SU-DHL-6 (cell line): Measurements from ENCODE around the gene GTF2I.

Experiments
- H2AFZ ChIP-seq: fragments of 200-600 bp; sonication (generic); 2 replicates; pipeline ENCODE4 v1.6.1; 2014; ENCODE audit warnings: low read depth, mild to moderate bottlenecking, moderate library complexity, mixed read lengths, antibody characterized with exemption, low read length; ENCODE audit not compliant: severe bottlenecking
- H3F3A ChIP-seq: fragments of 200-600 bp; shearing (Covaris generic); 2 replicates; pipeline ENCODE4 v1.6.0; 2016; ENCODE audit warnings: antibody characterized with exemption, mild to moderate bottlenecking; ENCODE audit not compliant: insufficient read depth
- H3K27ac ChIP-seq: fragments of 200-600 bp; sonication (generic); 2 replicates; pipeline ENCODE4 v1.5.1; 2016; ENCODE audit warnings: low read depth, mild to moderate bottlenecking, low read length, moderate library complexity, mixed read lengths
- H3K27me3 ChIP-seq: fragments of 200-600 bp; sonication (generic), shearing (Covaris generic); 2 replicates; pipeline ENCODE4 v1.6.0; 2014; ENCODE audit warnings: mild to moderate bottlenecking, low read length
- H3K36me3 ChIP-seq: fragments of 200-600 bp; sonication (generic); 2 replicates; pipeline ENCODE4 v1.6.1; 2014; ENCODE audit warnings: mild to moderate bottlenecking, low read length, mixed read lengths
- H3K4me2 ChIP-seq: fragments of 300-600, 200-600 bp; shearing (Covaris generic), sonication (generic); 2 replicates; pipeline ENCODE4 v1.6.0; 2014; ENCODE audit warnings: low read length, low read depth, mild to moderate bottlenecking; ENCODE audit not compliant: poor library complexity, severe bottlenecking
- H3K4me3 ChIP-seq: fragments of 200-600 bp; sonication (generic); 2 replicates; pipeline ENCODE4 v1.5.1; 2014; ENCODE audit warnings: antibody characterized with exemption, low read length, mild to moderate bottlenecking, mixed read lengths; ENCODE audit not compliant: insufficient read depth, poor library complexity, severe bottlenecking
- H3K79me2 ChIP-seq: fragments of 200-600 bp; sonication (generic); 2 replicates; pipeline ENCODE4 v1.6.1; 2014; ENCODE audit warnings: mild to moderate bottlenecking, low read length, moderate library complexity; ENCODE audit not compliant: insufficient read depth
- H3K9ac ChIP-seq: fragments of 200-600 bp; sonication (generic); 2 replicates; pipeline ENCODE4 v1.7.0; 2014; ENCODE audit warnings: mild to moderate bottlenecking, low read length
- H3K9me2 ChIP-seq: fragments of 200-600 bp; sonication (generic); replicated peaks from 2 replicates; pipeline ENCODE4 v1.6.1; 2014; ENCODE audit warnings: low read length; ENCODE audit not compliant: insufficient read depth
- H3K9me3 ChIP-seq: fragments of 200-600 bp; sonication (generic); 2 replicates; pipeline ENCODE4 v1.6.1; 2014; ENCODE audit warnings: low read length, mixed read lengths; ENCODE audit not compliant: insufficient read depth
- H4K20me1 ChIP-seq: fragments of 200-600 bp; sonication (generic); 2 replicates; pipeline ENCODE4 v1.6.1; 2014; ENCODE audit warnings: low read depth, mild to moderate bottlenecking, antibody characterized with exemption, low read length, moderate library complexity, mixed read lengths
- CTCF ChIP-seq: fragments of 200-600 bp; sonication (generic); IDR thresholded peaks from one replicate; pipeline ENCODE4 v1.5.1; 2017; ENCODE audit warnings: antibody characterized with exemption, mild to moderate bottlenecking, low read length, moderate library complexity; ENCODE audit not compliant: insufficient read depth, poor library complexity, severe bottlenecking
- EZH2phosphoT487 ChIP-seq: fragments of 200-600 bp; sonication (generic), shearing (Covaris generic); conservative IDR thresholded peaks from 2 replicates; pipeline ENCODE4 v1.6.1; 2018; ENCODE audit warnings: mild to moderate bottlenecking, antibody characterized with exemption, low read length, moderate library complexity, mixed read lengths

The GTF2I gene

GRCh38 chr7:74625446-74625845 lies 32.1 kb upstream of the GTF2I start:
- H3K4me2 ChIP-seq: no peak overlapping the region
- H2AFZ ChIP-seq: no peak overlapping the region
- H3K9ac ChIP-seq: no peak overlapping the region

GRCh38 chr7:74627661-74628411 lies 29.7 kb upstream of the GTF2I start:
- H4K20me1 ChIP-seq: no peaks in the 10 kb centered on the region
- H3K36me3 ChIP-seq: no peaks in the 10 kb centered on the region
- no peak overlapping the region for H3K27ac ChIP-seq
- H3K79me2 ChIP-seq: no peaks in the 10 kb centered on the region
- no peaks in the 10 kb centered on the region for H3K27me3 ChIP-seq
- H2AFZ ChIP-seq: peak overlapping the region; percentile 15
- no peak overlapping the region for H3K4me3 ChIP-seq
- H3K4me2 ChIP-seq: no peak overlapping the region
- TF ChIP-seq CTCF: no peak
- no peak for TF ChIP-seq EZH2phosphoT487
- H3K9me3 ChIP-seq: no peaks in the 10 kb centered on the region
- H3K9ac ChIP-seq: no peak overlapping the region
- no peaks in the 10 kb centered on the region for H3K9me2 ChIP-seq
- no peaks in the 10 kb centered on the region for H3F3A ChIP-seq

More at GRCh38 chr7:74625446-74625845, 32.1 kb upstream of the GTF2I start:
- no peaks in the 10 kb centered on the region for H4K20me1 ChIP-seq
- H3F3A ChIP-seq: no peaks in the 10 kb centered on the region
- H3K9me3 ChIP-seq: no peaks in the 10 kb centered on the region
- H3K79me2 ChIP-seq: no peaks in the 10 kb centered on the region
- TF ChIP-seq EZH2phosphoT487: no peak
- no peak for TF ChIP-seq CTCF
- H3K9me2 ChIP-seq: no peaks in the 10 kb centered on the region
- no peak overlapping the region for H3K27ac ChIP-seq
- no peak overlapping the region for H3K4me3 ChIP-seq
- no peaks in the 10 kb centered on the region for H3K36me3 ChIP-seq
- no peaks in the 10 kb centered on the region for H3K27me3 ChIP-seq

GRCh38 chr7:74632505-74632904 lies 25.0 kb upstream of the GTF2I start:
- Histone ChIP-seq H3F3A (no peaks in the 10 kb centered on the region), H3K36me3 (no peaks in the 10 kb centered on the region), H4K20me1 (no peaks in the 10 kb centered on the region), H3K79me2 (no peaks in the 10 kb centered on the region), H3K9me2 (no peaks in the 10 kb centered on the region), H3K4me3 (no peak overlapping the region), H3K9ac (no peak overlapping the region), H3K27me3 (no peaks in the 10 kb centered on the region), H2AFZ (no peak overlapping the region), H3K4me2 (no peak overlapping the region), H3K9me3 (no peaks in the 10 kb centered on the region), H3K27ac (no peak overlapping the region)
- TF ChIP-seq EZH2phosphoT487 (no peak), CTCF (no peak)
